Gastrocnemius medialis (tissue), 4 donors: ENCODE results near the gene CCR3. TPM values are rescaled to one million over a fixed set of nuclear protein-coding genes. Genes with fewer than 3 reads are reported as not detected.

Experiments used
- ATAC-seq, 2 donors: fragments of 150-250 bp; one replicate each; pipeline ENCODE4 v1.9.1; 2016
- DNase-seq, 2 donors: peaks; one replicate each; pipeline ENCODE4 v3.0.0-alpha.2; 2019
- H3K27ac ChIP-seq, 4 donors: fragments of 200-600 bp; sonication (generic); 1 replicate in 1 of 4; 2 replicates in 3 of 4; pipeline ENCODE4 v1.5.1; 2016 to 2018; ENCODE audit warnings: mild to moderate bottlenecking in 2 of 4, moderate library complexity in 1 of 4
- H3K27me3 ChIP-seq, 3 donors: fragments of 200-600 bp; sonication (generic) in 2 of 3; 1 replicate in 1 of 3; 2 replicates in 2 of 3; pipeline versions ENCODE4 v1.5.1 to v1.6.0; 2016 to 2019; ENCODE audit warnings: mild to moderate bottlenecking in 1 of 3, moderate library complexity in 1 of 3
- H3K36me3 ChIP-seq, 2 donors: fragments of 200-600 bp; sonication (generic) in 1 of 2; one replicate each; pipeline ENCODE4 v1.5.1; 2017 to 2018
- H3K4me1 ChIP-seq, 2 donors: fragments of 200-600 bp; sonication (generic) in 1 of 2; one replicate each; pipeline ENCODE4 v1.5.1; 2016 to 2017; ENCODE audit warnings: mild to moderate bottlenecking in 2 of 2
- H3K4me3 ChIP-seq, 4 donors: fragments of 200-600 bp; sonication (generic) in 3 of 4; 1 replicate in 1 of 4; 2 replicates in 3 of 4; pipeline ENCODE4 v1.5.1; 2016 to 2019; ENCODE audit warnings: mild to moderate bottlenecking in 2 of 4
- H3K9me3 ChIP-seq, 3 donors: fragments of 200-600 bp; sonication (generic) in 2 of 3; 1 replicate in 1 of 3; 2 replicates in 2 of 3; pipeline ENCODE4 v1.5.1; 2016 to 2019
- POLR2A ChIP-seq, 2 donors: fragments of 450-650 bp; IDR thresholded peaks; one replicate each; pipeline ENCODE4 v1.6.1; 2017; ENCODE audit warnings: antibody characterized with exemption in 2 of 2, mild to moderate bottlenecking in 2 of 2, moderate library complexity in 2 of 2
- in situ Hi-C, 4 donors: fragments of 200-750 bp; cut with MboI; loops; one replicate each; pipeline versions ENCODE4 v1.15.0 to v1.8.0; 2017; ENCODE audit warnings: low sequenced_read_pairs in 4 of 4
- intact Hi-C: fragments of 100-400 bp; cut with DNase I; formaldehyde crosslinking; loops from one replicate; pipeline ENCODE4 v1.15.1; 2023; ENCODE audit warnings: low total_unique reads
- total RNA-seq, 4 donors: library from RNA; depleted of rRNA; stranded (reverse); fragments of >200 nt; gene quantifications; one replicate each; pipeline versions ENCODE4 v1.1.0 to v1.2.3, GENCODE V29; 2016
- TF ChIP-seq, protein P1 (sequence below), 5 experiments: fragments of 450-650 bp in 3 of 5; fragments of 200-600 bp in 2 of 5; sonication (generic) in 2 of 5; IDR thresholded peaks in 4 of 5; conservative IDR thresholded peaks in 1 of 5; 1 replicate in 4 of 5; 2 replicates in 1 of 5; pipeline ENCODE4 v1.5.1; 2016 to 2019; ENCODE audit warnings: antibody characterized with exemption in 5 of 5, mild to moderate bottlenecking in 3 of 5, moderate library complexity in 3 of 5

CCR3 gene
- total RNA-seq, 4 donors from 2014 or later: not detected

DNA sequence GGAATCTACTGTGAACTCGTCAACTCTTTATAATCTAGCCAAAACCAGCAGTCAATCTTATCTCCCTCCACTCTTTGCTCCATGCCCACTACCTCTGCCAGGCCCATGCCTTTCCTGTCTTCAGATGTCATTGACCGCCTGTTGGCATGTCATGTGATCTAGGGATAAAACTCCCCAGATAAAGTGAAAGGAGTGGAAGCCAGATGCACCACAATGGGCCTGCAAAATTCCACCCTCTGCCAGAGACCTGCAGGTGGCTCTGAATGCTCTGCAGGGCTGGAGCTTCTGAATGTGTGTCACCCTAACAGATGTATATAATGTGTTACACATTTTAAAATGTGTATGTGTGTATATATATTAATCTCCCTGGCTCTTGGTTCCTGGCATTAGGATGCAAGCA is 2.3 kb upstream of the CCR3 start:
- Histone ChIP-seq H3K27me3 (no peaks in the 10 kb centered on the region), H3K4me3 (no peak overlapping the region), H3K4me1 (no peaks in the 10 kb centered on the region), H3K27ac (no peak overlapping the region), H3K9me3 (no peaks in the 10 kb centered on the region), H3K36me3 (no peaks in the 10 kb centered on the region)
- TF ChIP-seq POLR2A (IDR thresholded peaks at IDR 0.05): no peak
- TF ChIP-seq, protein P1, sequence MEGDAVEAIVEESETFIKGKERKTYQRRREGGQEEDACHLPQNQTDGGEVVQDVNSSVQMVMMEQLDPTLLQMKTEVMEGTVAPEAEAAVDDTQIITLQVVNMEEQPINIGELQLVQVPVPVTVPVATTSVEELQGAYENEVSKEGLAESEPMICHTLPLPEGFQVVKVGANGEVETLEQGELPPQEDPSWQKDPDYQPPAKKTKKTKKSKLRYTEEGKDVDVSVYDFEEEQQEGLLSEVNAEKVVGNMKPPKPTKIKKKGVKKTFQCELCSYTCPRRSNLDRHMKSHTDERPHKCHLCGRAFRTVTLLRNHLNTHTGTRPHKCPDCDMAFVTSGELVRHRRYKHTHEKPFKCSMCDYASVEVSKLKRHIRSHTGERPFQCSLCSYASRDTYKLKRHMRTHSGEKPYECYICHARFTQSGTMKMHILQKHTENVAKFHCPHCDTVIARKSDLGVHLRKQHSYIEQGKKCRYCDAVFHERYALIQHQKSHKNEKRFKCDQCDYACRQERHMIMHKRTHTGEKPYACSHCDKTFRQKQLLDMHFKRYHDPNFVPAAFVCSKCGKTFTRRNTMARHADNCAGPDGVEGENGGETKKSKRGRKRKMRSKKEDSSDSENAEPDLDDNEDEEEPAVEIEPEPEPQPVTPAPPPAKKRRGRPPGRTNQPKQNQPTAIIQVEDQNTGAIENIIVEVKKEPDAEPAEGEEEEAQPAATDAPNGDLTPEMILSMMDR (IDR thresholded peaks at IDR 0.05 in 4 of 5, conservative IDR thresholded peaks at IDR 0.05 in 1 of 5): no peak
- in situ Hi-C loops: no loop called here
- ATAC-seq (no peak), DNase-seq (no peak)
- intact Hi-C loops: no loop called here

DNA sequence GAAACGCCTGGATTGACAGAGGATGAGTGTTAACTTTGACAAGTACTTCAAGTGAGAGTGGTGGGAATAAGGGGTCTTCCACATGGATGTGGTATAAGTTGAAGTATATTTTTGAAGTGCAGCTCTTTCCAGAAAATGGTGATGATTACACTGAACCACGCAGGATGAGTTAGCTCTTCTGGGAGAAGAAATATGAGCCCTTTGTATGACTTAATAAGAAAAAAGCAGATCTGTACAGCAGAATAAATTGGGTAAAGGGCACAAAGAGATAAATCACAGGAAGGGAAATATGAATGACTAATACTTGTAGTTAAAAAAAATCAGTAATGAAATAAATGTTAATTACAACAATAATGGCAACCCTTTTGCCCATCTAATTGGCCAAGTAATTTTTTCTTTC is 1.3 kb downstream of the CCR3 start:
- intact Hi-C loops: no loop called here
- TF ChIP-seq POLR2A (IDR thresholded peaks at IDR 0.05): no peak
- TF ChIP-seq, protein P1 (IDR thresholded peaks at IDR 0.05 in 4 of 5, conservative IDR thresholded peaks at IDR 0.05 in 1 of 5): no peak

DNA sequence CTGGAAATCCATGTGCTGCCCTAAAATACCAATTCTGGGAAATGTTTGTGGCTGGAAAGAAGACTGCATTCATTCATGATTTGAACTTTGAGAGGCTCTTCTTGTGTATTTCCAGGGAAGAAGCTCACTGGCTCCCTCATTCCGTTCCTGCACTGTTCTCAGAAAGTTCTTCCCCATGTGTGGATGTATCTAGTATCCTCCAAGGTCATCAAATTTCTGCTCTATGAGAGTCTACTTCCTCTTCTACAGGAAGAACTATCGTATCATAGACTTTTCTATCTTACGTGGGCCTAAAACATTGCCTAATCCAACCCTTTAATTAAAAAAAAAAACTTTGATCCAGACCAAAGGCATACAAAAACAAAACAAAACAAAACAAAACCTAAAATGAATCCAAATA is 2.9 kb downstream of the CCR3 start:
- no peak for ATAC-seq
- in situ Hi-C loops: no loop called here
- no peaks in the 10 kb centered on the region for H3K36me3 ChIP-seq
- H3K4me3 ChIP-seq: no peak overlapping the region
- H3K27ac ChIP-seq: no peak overlapping the region
- DNase-seq: no peak
- no peaks in the 10 kb centered on the region for H3K9me3 ChIP-seq
- TF ChIP-seq POLR2A (IDR thresholded peaks at IDR 0.05): no peak
- TF ChIP-seq, protein P1 (IDR thresholded peaks at IDR 0.05 in 4 of 5, conservative IDR thresholded peaks at IDR 0.05 in 1 of 5): no peak
- no peaks in the 10 kb centered on the region for H3K27me3 ChIP-seq
- no peaks in the 10 kb centered on the region for H3K4me1 ChIP-seq
- intact Hi-C loops: no loop called here

More for the DNA sequence above, 1.3 kb downstream of the CCR3 start:
- Histone ChIP-seq H3K27ac (no peak overlapping the region), H3K9me3 (no peaks in the 10 kb centered on the region), H3K36me3 (no peaks in the 10 kb centered on the region), H3K27me3 (no peaks in the 10 kb centered on the region), H3K4me1 (no peaks in the 10 kb centered on the region), H3K4me3 (no peak overlapping the region)
- in situ Hi-C loops: no loop called here
- DNase-seq (no peak), ATAC-seq (no peak)

DNA sequence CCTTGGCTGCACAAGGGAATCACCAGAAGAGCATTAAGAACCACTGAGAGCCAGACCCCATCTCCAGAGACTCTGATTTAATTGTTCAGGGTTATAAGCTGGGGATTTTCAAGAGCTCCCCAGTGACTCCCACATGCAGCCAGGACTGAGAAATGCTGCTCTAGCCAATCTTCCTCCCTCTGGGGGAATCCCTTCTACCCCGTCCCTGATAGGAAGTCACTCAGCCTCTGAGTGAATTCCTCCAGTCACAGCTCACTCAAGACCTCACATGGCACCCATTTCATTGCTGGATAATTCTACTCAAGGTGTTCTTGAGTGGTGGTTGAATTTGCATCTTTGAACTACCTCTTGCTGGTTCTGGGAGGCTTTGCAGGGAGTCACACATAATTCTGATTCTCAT is 10.7 kb downstream of the CCR3 start:
- Histone ChIP-seq H3K27me3 (no peaks in the 10 kb centered on the region), H3K36me3 (no peaks in the 10 kb centered on the region), H3K4me3 (no peak overlapping the region), H3K9me3 (no peaks in the 10 kb centered on the region), H3K27ac (no peak overlapping the region), H3K4me1 (no peaks in the 10 kb centered on the region)
- ATAC-seq: no peak
- intact Hi-C loops (no loop called here), in situ Hi-C loops (no loop called here)
- DNase-seq: no peak
- TF ChIP-seq POLR2A (IDR thresholded peaks at IDR 0.05): no peak
- TF ChIP-seq, protein P1 (IDR thresholded peaks at IDR 0.05 in 4 of 5, conservative IDR thresholded peaks at IDR 0.05 in 1 of 5): no peak

DNA sequence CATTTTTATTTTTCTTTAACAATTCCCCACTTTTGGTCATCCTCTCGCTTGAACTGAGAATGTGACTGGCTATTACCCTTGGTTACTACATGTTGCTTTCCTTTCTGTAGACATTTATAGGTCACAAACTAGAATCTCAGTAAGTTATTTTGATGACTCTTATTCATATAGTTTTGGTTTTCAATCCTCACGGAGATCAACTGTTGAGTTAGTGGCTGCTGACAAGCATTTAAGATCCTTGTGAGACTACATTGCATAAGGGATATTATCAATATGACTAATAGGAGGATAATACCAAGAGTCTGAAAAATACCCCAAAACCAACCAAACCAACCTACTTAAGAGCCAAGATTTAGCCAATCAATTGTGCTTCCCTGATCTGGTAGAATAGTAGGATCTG is 16.3 kb downstream of the CCR3 start:
- Histone ChIP-seq H3K4me1 (no peaks in the 10 kb centered on the region), H3K27ac (no peak overlapping the region), H3K9me3 (no peaks in the 10 kb centered on the region), H3K36me3 (no peaks in the 10 kb centered on the region), H3K4me3 (no peak overlapping the region), H3K27me3 (no peaks in the 10 kb centered on the region)
- no peak for DNase-seq
- TF ChIP-seq POLR2A (IDR thresholded peaks at IDR 0.05): no peak
- TF ChIP-seq, protein P1 (IDR thresholded peaks at IDR 0.05 in 4 of 5, conservative IDR thresholded peaks at IDR 0.05 in 1 of 5): no peak
- in situ Hi-C loops: no loop called here
- ATAC-seq: no peak
- intact Hi-C loops: no loop called here
